GM23338 (cell line): ENCODE data around the gene OASL. TPM values are rescaled to one million over a fixed set of nuclear protein-coding genes. Genes with fewer than 3 reads are reported as not detected.

Source experiments
- ATAC-seq: fragments of 200-7000 bp; cut with Tn5 transposase; 3 replicates; pipeline ENCODE4 v1.9.1; 2020
- DNase-seq: peaks from one replicate; pipeline ENCODE4 v3.0.0-alpha.2; 2015; ENCODE audit warnings: low spot score
- H2AFZ ChIP-seq: fragments of 200-600 bp; sonication (generic); 2 replicates; pipeline ENCODE4 v1.8.0; 2016; ENCODE audit warnings: antibody characterized with exemption, mild to moderate bottlenecking, moderate library complexity
- H3F3A ChIP-seq: fragments of 200-600 bp; sonication (generic); replicated peaks from 2 replicates; pipeline ENCODE4 v1.8.0; 2017; ENCODE audit warnings: antibody characterized with exemption, mixed run types, low read depth
- H3K27ac ChIP-seq: fragments of 200-600 bp; sonication (generic); 2 replicates; pipeline ENCODE4 v1.6.1; 2016; ENCODE audit warnings: low read depth
- H3K27me3 ChIP-seq: fragments of 200-600 bp; sonication (generic); 2 replicates; pipeline ENCODE4 v1.8.0; 2016; ENCODE audit warnings: mild to moderate bottlenecking, mixed run types, moderate library complexity; ENCODE audit not compliant: insufficient read depth
- H3K36me3 ChIP-seq: fragments of 200-600 bp; sonication (generic); 2 replicates; pipeline ENCODE4 v1.8.0; 2016; ENCODE audit warnings: mild to moderate bottlenecking; ENCODE audit not compliant: insufficient read depth
- H3K4me1 ChIP-seq: fragments of 200-600 bp; sonication (generic); 2 replicates; pipeline ENCODE4 v1.8.0; 2016; ENCODE audit warnings: mild to moderate bottlenecking, moderate library complexity; ENCODE audit not compliant: insufficient read depth
- H3K4me2 ChIP-seq: fragments of 200-600 bp; sonication (generic); 2 replicates; pipeline ENCODE4 v1.7.1; 2017; ENCODE audit warnings: mixed run types
- H3K4me3 ChIP-seq: fragments of 200-600 bp; sonication (generic); 2 replicates; pipeline ENCODE4 v1.6.1; 2016; ENCODE audit warnings: mixed run types
- H3K79me2 ChIP-seq: fragments of 200-600 bp; sonication (generic); replicated peaks from 2 replicates; pipeline ENCODE4 v1.8.0; 2017; ENCODE audit warnings: mild to moderate bottlenecking; ENCODE audit not compliant: insufficient read depth
- H3K9me2 ChIP-seq: fragments of 200-600 bp; sonication (generic); 2 replicates; pipeline ENCODE4 v1.8.0; 2017; ENCODE audit not compliant: insufficient read depth
- H4K20me1 ChIP-seq: fragments of 200-600 bp; sonication (generic); replicated peaks from 2 replicates; pipeline ENCODE4 v1.8.0; 2017; ENCODE audit warnings: mild to moderate bottlenecking; ENCODE audit not compliant: insufficient read depth
- H3K27ac Mint-ChIP-seq: 2 replicates; pipeline ENCODE4 v1.8.0; 2020; ENCODE audit warnings: inconsistent platforms, mild to moderate bottlenecking, moderate library complexity, mixed read lengths
- H3K27me3 Mint-ChIP-seq: 3 replicates; pipeline ENCODE4 v1.8.0; 2022; ENCODE audit warnings: low read depth, mild to moderate bottlenecking, moderate library complexity, mixed read lengths, inconsistent platforms; ENCODE audit not compliant: insufficient read depth, poor library complexity
- H3K36me3 Mint-ChIP-seq: 3 replicates; pipeline ENCODE4 v1.8.0; 2021; ENCODE audit warnings: low read depth, mild to moderate bottlenecking, inconsistent platforms, moderate library complexity, mixed read lengths
- H3K4me1 Mint-ChIP-seq: 3 replicates; pipeline ENCODE4 v1.8.0; 2020; ENCODE audit warnings: mild to moderate bottlenecking, inconsistent platforms, mixed read lengths
- H3K4me3 Mint-ChIP-seq: 3 replicates; pipeline ENCODE4 v1.8.0; 2021; ENCODE audit warnings: moderate library complexity, mild to moderate bottlenecking, inconsistent platforms, mixed read lengths
- H3K9me3 Mint-ChIP-seq: 3 replicates; pipeline ENCODE4 v1.8.0; 2020; ENCODE audit warnings: moderate library complexity, mild to moderate bottlenecking, inconsistent platforms, mixed read lengths
- CREB1 ChIP-seq: fragments of 250-450 bp; sonication (Bioruptor Pico); IDR thresholded peaks from 2 replicates; pipeline ENCODE4 v1.5.0; 2020; ENCODE audit warnings: low read depth, mild to moderate bottlenecking, moderate library complexity
- EZH2 ChIP-seq: fragments of 200-600 bp; sonication (generic); IDR thresholded peaks from one replicate; pipeline ENCODE4 v1.8.0; 2017; ENCODE audit warnings: antibody characterized with exemption, mild to moderate bottlenecking, low read depth; ENCODE audit not compliant: unreplicated experiment
- POLR2AphosphoS5 ChIP-seq: IDR thresholded peaks from 2 replicates; pipeline ENCODE4 v1.6.1; 2016; ENCODE audit warnings: antibody characterized with exemption, low read depth
- STAT1 ChIP-seq: IDR thresholded peaks from one replicate; pipeline ENCODE4 v1.6.1; 2016; ENCODE audit warnings: antibody characterized with exemption; ENCODE audit not compliant: unreplicated experiment
- ZNF114 ChIP-seq: fragments of 250-450 bp; sonication (Bioruptor Pico); IDR thresholded peaks from 2 replicates; pipeline ENCODE4 v1.5.0; 2020; ENCODE audit warnings: mild to moderate bottlenecking, moderate library complexity
- ZNF331 ChIP-seq: fragments of 250-450 bp; sonication (Bioruptor Pico); IDR thresholded peaks from 2 replicates; pipeline ENCODE4 v1.5.0; 2020; ENCODE audit warnings: low read depth, mild to moderate bottlenecking, moderate library complexity
- polyA plus RNA-seq: library from polyadenylated mRNA; unstranded; fragments of >200 nt; fragmentation: Nextera tagmentation; extraction: Ambion mirVana; gene quantifications from 2 replicates; pipeline ENCODE4 v1.2.1, GENCODE V29; 2016
- total RNA-seq: library from RNA; depleted of rRNA; stranded (reverse); fragments of >200 nt; shearing (Covaris generic); gene quantifications from 2 replicates; pipeline ENCODE4 v1.2.3, GENCODE V29; 2014
- TF ChIP-seq, protein P1 (sequence below): fragments of 250-450 bp; sonication (Bioruptor Pico); IDR thresholded peaks from 2 replicates; pipeline ENCODE4 v1.5.0; 2020; ENCODE audit warnings: mild to moderate bottlenecking, moderate library complexity
- TF ChIP-seq, protein P2 (sequence below): IDR thresholded peaks from 2 replicates; pipeline ENCODE4 v1.6.1; 2016; ENCODE audit warnings: antibody characterized with exemption
- TF ChIP-seq, protein P3 (sequence below): IDR thresholded peaks from one replicate; pipeline ENCODE4 v1.6.1; 2018; ENCODE audit warnings: antibody characterized with exemption; ENCODE audit not compliant: unreplicated experiment
- TF ChIP-seq, protein P4 (sequence below), 2 experiments: fragments of 200-600 bp in 1 of 2; sonication (generic) in 1 of 2; conservative IDR thresholded peaks; 2 replicates each; pipeline versions ENCODE4 v1.5.1 to v1.6.1; 2016 to 2017; ENCODE audit warnings: antibody characterized with exemption in 2 of 2, low read depth in 2 of 2, mild to moderate bottlenecking in 2 of 2, moderate library complexity in 1 of 2

The OASL gene
- total and polyA plus RNA-seq, 2 experiments from 2014 or later = not detected

DNA sequence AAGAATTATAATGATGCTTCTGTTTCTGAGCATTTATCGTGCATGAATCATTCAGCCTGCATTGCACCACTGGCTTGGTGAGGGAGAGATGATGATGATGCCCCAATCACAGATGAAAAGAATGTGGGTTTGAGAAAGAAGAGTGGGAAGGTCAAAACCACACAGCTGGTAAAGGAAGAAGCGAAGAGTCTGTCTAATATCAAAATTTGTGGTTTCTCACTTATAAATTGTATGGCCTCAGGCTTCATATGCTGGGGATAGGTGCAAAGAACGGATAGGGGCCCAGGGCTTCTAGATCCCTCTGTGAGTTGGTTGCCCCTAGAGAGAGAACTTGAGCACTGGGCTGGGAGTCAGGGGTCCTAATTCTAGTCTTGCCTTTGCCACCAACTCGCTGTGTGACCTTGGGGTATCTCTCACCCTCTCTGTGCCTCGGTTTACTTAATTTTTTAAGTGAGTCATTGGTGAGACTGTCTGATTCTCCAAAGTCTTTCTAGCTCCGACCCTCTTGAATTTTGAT is 2.2 kb downstream of the OASL start (continued):
- TF ChIP-seq, protein P1, sequence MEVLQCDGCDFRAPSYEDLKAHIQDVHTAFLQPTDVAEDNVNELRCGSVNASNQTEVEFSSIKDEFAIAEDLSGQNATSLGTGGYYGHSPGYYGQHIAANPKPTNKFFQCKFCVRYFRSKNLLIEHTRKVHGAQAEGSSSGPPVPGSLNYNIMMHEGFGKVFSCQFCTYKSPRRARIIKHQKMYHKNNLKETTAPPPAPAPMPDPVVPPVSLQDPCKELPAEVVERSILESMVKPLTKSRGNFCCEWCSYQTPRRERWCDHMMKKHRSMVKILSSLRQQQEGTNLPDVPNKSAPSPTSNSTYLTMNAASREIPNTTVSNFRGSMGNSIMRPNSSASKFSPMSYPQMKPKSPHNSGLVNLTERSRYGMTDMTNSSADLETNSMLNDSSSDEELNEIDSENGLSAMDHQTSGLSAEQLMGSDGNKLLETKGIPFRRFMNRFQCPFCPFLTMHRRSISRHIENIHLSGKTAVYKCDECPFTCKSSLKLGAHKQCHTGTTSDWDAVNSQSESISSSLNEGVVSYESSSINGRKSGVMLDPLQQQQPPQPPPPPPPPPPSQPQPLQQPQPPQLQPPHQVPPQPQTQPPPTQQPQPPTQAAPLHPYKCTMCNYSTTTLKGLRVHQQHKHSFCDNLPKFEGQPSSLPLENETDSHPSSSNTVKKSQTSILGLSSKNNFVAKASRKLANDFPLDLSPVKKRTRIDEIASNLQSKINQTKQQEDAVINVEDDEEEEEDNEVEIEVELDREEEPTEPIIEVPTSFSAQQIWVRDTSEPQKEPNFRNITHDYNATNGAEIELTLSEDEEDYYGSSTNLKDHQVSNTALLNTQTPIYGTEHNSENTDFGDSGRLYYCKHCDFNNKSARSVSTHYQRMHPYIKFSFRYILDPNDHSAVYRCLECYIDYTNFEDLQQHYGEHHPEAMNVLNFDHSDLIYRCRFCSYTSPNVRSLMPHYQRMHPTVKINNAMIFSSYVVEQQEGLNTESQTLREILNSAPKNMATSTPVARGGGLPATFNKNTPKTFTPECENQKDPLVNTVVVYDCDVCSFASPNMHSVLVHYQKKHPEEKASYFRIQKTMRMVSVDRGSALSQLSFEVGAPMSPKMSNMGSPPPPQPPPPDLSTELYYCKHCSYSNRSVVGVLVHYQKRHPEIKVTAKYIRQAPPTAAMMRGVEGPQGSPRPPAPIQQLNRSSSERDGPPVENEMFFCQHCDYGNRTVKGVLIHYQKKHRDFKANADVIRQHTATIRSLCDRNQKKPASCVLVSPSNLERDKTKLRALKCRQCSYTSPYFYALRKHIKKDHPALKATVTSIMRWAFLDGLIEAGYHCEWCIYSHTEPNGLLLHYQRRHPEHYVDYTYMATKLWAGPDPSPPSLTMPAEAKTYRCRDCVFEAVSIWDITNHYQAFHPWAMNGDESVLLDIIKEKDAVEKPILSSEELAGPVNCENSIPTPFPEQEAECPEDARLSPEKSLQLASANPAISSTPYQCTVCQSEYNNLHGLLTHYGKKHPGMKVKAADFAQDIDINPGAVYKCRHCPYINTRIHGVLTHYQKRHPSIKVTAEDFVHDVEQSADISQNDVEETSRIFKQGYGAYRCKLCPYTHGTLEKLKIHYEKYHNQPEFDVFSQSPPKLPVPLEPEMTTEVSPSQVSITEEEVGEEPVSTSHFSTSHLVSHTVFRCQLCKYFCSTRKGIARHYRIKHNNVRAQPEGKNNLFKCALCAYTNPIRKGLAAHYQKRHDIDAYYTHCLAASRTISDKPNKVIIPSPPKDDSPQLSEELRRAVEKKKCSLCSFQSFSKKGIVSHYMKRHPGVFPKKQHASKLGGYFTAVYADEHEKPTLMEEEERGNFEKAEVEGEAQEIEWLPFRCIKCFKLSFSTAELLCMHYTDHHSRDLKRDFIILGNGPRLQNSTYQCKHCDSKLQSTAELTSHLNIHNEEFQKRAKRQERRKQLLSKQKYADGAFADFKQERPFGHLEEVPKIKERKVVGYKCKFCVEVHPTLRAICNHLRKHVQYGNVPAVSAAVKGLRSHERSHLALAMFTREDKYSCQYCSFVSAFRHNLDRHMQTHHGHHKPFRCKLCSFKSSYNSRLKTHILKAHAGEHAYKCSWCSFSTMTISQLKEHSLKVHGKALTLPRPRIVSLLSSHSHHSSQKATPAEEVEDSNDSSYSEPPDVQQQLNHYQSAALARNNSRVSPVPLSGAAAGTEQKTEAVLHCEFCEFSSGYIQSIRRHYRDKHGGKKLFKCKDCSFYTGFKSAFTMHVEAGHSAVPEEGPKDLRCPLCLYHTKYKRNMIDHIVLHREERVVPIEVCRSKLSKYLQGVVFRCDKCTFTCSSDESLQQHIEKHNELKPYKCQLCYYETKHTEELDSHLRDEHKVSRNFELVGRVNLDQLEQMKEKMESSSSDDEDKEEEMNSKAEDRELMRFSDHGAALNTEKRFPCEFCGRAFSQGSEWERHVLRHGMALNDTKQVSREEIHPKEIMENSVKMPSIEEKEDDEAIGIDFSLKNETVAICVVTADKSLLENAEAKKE (CRISPR knock-in tag) = no peak
- TF ChIP-seq STAT1 = no peak
- no peak for TF ChIP-seq CREB1 (CRISPR knock-in tag)
- TF ChIP-seq, protein P2, sequence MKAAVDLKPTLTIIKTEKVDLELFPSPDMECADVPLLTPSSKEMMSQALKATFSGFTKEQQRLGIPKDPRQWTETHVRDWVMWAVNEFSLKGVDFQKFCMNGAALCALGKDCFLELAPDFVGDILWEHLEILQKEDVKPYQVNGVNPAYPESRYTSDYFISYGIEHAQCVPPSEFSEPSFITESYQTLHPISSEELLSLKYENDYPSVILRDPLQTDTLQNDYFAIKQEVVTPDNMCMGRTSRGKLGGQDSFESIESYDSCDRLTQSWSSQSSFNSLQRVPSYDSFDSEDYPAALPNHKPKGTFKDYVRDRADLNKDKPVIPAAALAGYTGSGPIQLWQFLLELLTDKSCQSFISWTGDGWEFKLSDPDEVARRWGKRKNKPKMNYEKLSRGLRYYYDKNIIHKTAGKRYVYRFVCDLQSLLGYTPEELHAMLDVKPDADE = no peak
- TF ChIP-seq EZH2 = no peak

DNA sequence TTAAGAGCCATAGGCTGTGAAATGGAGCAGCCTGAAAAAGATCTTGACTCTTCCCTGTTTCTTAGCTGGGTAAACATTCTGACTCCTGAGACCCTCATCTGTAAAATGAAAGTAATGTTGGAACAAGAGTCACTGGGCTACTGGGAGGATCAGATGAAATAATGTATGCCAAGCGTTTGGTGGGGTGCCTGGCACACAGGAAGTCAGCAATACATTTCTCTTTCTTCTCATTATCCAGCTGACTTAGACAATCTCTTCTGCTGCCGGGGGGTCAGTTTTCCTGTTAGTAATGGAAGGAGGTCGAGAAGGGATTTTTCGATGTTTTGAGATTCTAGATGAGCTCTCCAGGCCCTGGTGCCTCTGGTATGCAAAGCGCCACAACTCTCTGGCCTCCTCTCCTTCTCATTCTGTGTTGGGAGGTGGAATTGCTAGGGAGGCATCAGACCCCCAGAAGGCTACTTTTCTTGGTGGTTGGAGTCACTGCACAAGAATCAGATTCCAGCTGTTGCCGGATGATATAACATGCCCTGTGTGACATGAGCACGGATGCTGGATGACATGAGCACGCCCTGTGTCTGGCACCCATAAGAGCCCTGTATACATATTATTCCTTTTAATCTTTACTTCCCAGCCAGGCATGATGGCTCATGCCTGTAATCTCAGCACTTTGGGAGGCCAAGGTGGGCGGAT is 4.3 kb downstream of the OASL start:
- Histone ChIP-seq H3K36me3 (no peaks in the 10 kb centered on the region), H3K9me2 (no peaks in the 10 kb centered on the region), H3F3A (no peaks in the 10 kb centered on the region), H4K20me1 (no peaks in the 10 kb centered on the region), H2AFZ (no peak overlapping the region; the same call in 1 of the 2 replicates), H3K79me2 (no peaks in the 10 kb centered on the region), H3K4me2 (no peak overlapping the region), H3K4me3 (no peak overlapping the region), H3K27ac (no peak overlapping the region), H3K27me3 (no peaks in the 10 kb centered on the region), H3K4me1 (peaks cover 4% of the 10 kb centered on the region)
- Mint-ChIP-seq H3K4me3 (no peak overlapping the region; the same call in 2 of the 3 replicates), H3K9me3 (no peaks in the 10 kb centered on the region), H3K4me1 (peaks cover 14% of the 10 kb centered on the region), H3K36me3 (no peaks in the 10 kb centered on the region), H3K27ac (no peak overlapping the region), H3K27me3 (peaks cover 2% of the 10 kb centered on the region)
- no peak for ATAC-seq
- DNase-seq = no peak
- TF ChIP-seq ZNF114 (CRISPR knock-in tag) = no peak
- TF ChIP-seq, protein P3, sequence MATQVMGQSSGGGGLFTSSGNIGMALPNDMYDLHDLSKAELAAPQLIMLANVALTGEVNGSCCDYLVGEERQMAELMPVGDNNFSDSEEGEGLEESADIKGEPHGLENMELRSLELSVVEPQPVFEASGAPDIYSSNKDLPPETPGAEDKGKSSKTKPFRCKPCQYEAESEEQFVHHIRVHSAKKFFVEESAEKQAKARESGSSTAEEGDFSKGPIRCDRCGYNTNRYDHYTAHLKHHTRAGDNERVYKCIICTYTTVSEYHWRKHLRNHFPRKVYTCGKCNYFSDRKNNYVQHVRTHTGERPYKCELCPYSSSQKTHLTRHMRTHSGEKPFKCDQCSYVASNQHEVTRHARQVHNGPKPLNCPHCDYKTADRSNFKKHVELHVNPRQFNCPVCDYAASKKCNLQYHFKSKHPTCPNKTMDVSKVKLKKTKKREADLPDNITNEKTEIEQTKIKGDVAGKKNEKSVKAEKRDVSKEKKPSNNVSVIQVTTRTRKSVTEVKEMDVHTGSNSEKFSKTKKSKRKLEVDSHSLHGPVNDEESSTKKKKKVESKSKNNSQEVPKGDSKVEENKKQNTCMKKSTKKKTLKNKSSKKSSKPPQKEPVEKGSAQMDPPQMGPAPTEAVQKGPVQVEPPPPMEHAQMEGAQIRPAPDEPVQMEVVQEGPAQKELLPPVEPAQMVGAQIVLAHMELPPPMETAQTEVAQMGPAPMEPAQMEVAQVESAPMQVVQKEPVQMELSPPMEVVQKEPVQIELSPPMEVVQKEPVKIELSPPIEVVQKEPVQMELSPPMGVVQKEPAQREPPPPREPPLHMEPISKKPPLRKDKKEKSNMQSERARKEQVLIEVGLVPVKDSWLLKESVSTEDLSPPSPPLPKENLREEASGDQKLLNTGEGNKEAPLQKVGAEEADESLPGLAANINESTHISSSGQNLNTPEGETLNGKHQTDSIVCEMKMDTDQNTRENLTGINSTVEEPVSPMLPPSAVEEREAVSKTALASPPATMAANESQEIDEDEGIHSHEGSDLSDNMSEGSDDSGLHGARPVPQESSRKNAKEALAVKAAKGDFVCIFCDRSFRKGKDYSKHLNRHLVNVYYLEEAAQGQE = no peak
- TF ChIP-seq POLR2AphosphoS5 = no peak
- no peak for TF ChIP-seq CREB1 (CRISPR knock-in tag)
- TF ChIP-seq ZNF331 (CRISPR knock-in tag) = no peak
- TF ChIP-seq, protein P4, sequence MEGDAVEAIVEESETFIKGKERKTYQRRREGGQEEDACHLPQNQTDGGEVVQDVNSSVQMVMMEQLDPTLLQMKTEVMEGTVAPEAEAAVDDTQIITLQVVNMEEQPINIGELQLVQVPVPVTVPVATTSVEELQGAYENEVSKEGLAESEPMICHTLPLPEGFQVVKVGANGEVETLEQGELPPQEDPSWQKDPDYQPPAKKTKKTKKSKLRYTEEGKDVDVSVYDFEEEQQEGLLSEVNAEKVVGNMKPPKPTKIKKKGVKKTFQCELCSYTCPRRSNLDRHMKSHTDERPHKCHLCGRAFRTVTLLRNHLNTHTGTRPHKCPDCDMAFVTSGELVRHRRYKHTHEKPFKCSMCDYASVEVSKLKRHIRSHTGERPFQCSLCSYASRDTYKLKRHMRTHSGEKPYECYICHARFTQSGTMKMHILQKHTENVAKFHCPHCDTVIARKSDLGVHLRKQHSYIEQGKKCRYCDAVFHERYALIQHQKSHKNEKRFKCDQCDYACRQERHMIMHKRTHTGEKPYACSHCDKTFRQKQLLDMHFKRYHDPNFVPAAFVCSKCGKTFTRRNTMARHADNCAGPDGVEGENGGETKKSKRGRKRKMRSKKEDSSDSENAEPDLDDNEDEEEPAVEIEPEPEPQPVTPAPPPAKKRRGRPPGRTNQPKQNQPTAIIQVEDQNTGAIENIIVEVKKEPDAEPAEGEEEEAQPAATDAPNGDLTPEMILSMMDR (conservative IDR thresholded peaks at IDR 0.05; ENCODE audit: low read depth in 2 of 2) = no peak
